HepG2 (cell line): ENCODE measurements around the gene CST3. TPM values are rescaled to one million over a fixed set of nuclear protein-coding genes. Genes with fewer than 3 reads are reported as not detected.

Experiments used
- ARHGAP35 ChIP-seq: sonication (generic); formaldehyde crosslinking; IDR thresholded peaks from 2 replicates; pipeline ENCODE4 v1.9.0; 2022; ENCODE audit warnings: mild to moderate bottlenecking, inconsistent platforms, moderate library complexity, missing genetic modification reagents, borderline replicate concordance
- BCL6 ChIP-seq: IDR thresholded peaks from 2 replicates; pipeline ENCODE4 v1.6.1; 2016; ENCODE audit warnings: missing genetic modification reagents, missing compliant biosample characterization
- CBX1 ChIP-seq: IDR thresholded peaks from one replicate; pipeline ENCODE4 v1.6.1; 2016; ENCODE audit warnings: antibody characterized with exemption, low read depth
- DBP ChIP-seq: sonication (generic); formaldehyde crosslinking; IDR thresholded peaks from 2 replicates; pipeline ENCODE4 v1.4.0; 2020; ENCODE audit warnings: missing genetic modification reagents; ENCODE audit errors: not compliant biosample characterization
- GLI4 ChIP-seq: sonication (generic); formaldehyde crosslinking; IDR thresholded peaks from 2 replicates; pipeline ENCODE4 v1.5.1; 2020; ENCODE audit warnings: missing genetic modification reagents, mild to moderate bottlenecking, moderate library complexity, borderline replicate concordance
- IRF9 ChIP-seq: sonication (generic); formaldehyde crosslinking; IDR thresholded peaks from 2 replicates; pipeline ENCODE4 v1.8.0; 2022; ENCODE audit warnings: missing genetic modification reagents, mild to moderate bottlenecking, borderline replicate concordance
- JDP2 ChIP-seq: sonication (generic); formaldehyde crosslinking; IDR thresholded peaks from 2 replicates; pipeline ENCODE4 v1.8.1; 2022; ENCODE audit warnings: missing genetic modification reagents, borderline replicate concordance
- MTERF4 ChIP-seq: sonication (generic); formaldehyde crosslinking; IDR thresholded peaks from 2 replicates; pipeline ENCODE4 v1.8.0; 2023; ENCODE audit warnings: mild to moderate bottlenecking, missing genetic modification reagents
- NFKBIZ ChIP-seq: IDR thresholded peaks from 2 replicates; pipeline ENCODE4 v1.6.1; 2018; ENCODE audit warnings: missing genetic modification reagents, missing compliant biosample characterization
- NFYC ChIP-seq: IDR thresholded peaks from 2 replicates; pipeline ENCODE4 v1.6.1; 2016; ENCODE audit warnings: missing genetic modification reagents, missing compliant biosample characterization
- NR3C1 ChIP-seq: sonication (generic); formaldehyde crosslinking; IDR thresholded peaks from 2 replicates; pipeline ENCODE4 v1.4.0; 2020; ENCODE audit warnings: missing genetic modification reagents
- NRL ChIP-seq: sonication (generic); formaldehyde crosslinking; IDR thresholded peaks from 2 replicates; pipeline ENCODE4 v1.5.0; 2020; ENCODE audit warnings: missing genetic modification reagents, mild to moderate bottlenecking, moderate library complexity, borderline replicate concordance
- PAF1 ChIP-seq: IDR thresholded peaks from 2 replicates; pipeline ENCODE4 v1.6.1; 2016; ENCODE audit warnings: missing genetic modification reagents, missing compliant biosample characterization
- TEAD2 ChIP-seq: sonication (generic); formaldehyde crosslinking; IDR thresholded peaks from 2 replicates; pipeline ENCODE4 v1.9.0; 2021; ENCODE audit warnings: missing genetic modification reagents
- ZBTB21 ChIP-seq: sonication (generic); formaldehyde crosslinking; IDR thresholded peaks from 2 replicates; pipeline ENCODE4 v1.4.0; 2020; ENCODE audit warnings: missing genetic modification reagents
- ZNF230 ChIP-seq: sonication (generic); formaldehyde crosslinking; IDR thresholded peaks from 2 replicates; pipeline ENCODE4 v1.4.0; 2020; ENCODE audit warnings: mild to moderate bottlenecking, missing genetic modification reagents
- ZNF451 ChIP-seq: sonication (generic); formaldehyde crosslinking; IDR thresholded peaks from 2 replicates; pipeline ENCODE4 v1.5.0; 2020; ENCODE audit warnings: mild to moderate bottlenecking, missing genetic modification reagents
- ZNF605 ChIP-seq: sonication (generic); formaldehyde crosslinking; IDR thresholded peaks from 2 replicates; pipeline ENCODE4 v1.8.0; 2022; ENCODE audit warnings: mild to moderate bottlenecking, missing genetic modification reagents
- ZNF770 ChIP-seq: sonication (generic); formaldehyde crosslinking; IDR thresholded peaks from 2 replicates; pipeline ENCODE4 v1.5.0; 2020; ENCODE audit warnings: mild to moderate bottlenecking, missing genetic modification reagents
- polyA plus RNA-seq, 8 experiments: library from polyadenylated mRNA; depleted of rRNA in 3 of 8; stranded (reverse) in 7 of 8; unstranded in 1 of 8; fragments of >200 nt; fragmentation: Illumina TruSeq in 4 of 8; extraction: Trizol in 4 of 8; gene quantifications; 2 replicates each; pipeline versions ENCODE4 v1.2.1 to v1.2.3, GENCODE V29; 2011 to 2016; ENCODE audit warnings: low read depth in 4 of 8, missing spikeins in 1 of 8, mixed read lengths in 1 of 8; ENCODE audit not compliant: insufficient read depth in 1 of 8
- total RNA-seq, 5 experiments: library from RNA; depleted of rRNA; stranded (reverse); fragments of >200 nt; fragmentation: Illumina TruSeq; extraction: Trizol; gene quantifications; 2 replicates each; pipeline ENCODE4 v1.2.3, GENCODE V29; 2016; ENCODE audit warnings: low read depth in 1 of 5
- TF ChIP-seq, protein P1 (sequence below): sonication (generic); formaldehyde crosslinking; conservative IDR thresholded peaks from 2 replicates; pipeline ENCODE4 v1.4.0; 2020; ENCODE audit warnings: missing genetic modification reagents
- TF ChIP-seq, protein P2 (sequence below): sonication (generic); IDR thresholded peaks from 2 replicates; pipeline ENCODE4 v1.6.1; 2016; ENCODE audit warnings: low read depth, borderline replicate concordance

The CST3 gene
- total and polyA plus RNA-seq, 2 of the 13 experiments (the other 11 are each of a cell fraction or from before 2014, with no cell fraction given), result 690 to 1,005 TPM

GRCh38 chr20:23586735-23587525 is 50.8 kb downstream of the CST3 start (continued):
- peak; percentile 54; the same call in 1 of the 2 replicates for TF ChIP-seq MTERF4 (CRISPR knock-in tag)
- no peak for TF ChIP-seq NR3C1 (CRISPR knock-in tag)
- TF ChIP-seq ZBTB21, result no peak
- peak; percentile 75; the same call in 1 of the 2 replicates for TF ChIP-seq ZNF230 (CRISPR knock-in tag)
- TF ChIP-seq TEAD2 (CRISPR knock-in tag), result peak; percentile 88
- peak; percentile 41; the same call in 1 of the 2 replicates for TF ChIP-seq GLI4 (CRISPR knock-in tag)
- TF ChIP-seq JDP2, result no peak
- TF ChIP-seq BCL6 (CRISPR knock-in tag), result peak; percentile 45; the same call in 1 of the 2 replicates
- TF ChIP-seq ZNF770 (CRISPR knock-in tag), result no peak
- no peak for TF ChIP-seq ZNF605 (CRISPR knock-in tag)
- 0 out of 2 replicates have a peak, but pooled peaks have one; percentile 19 for TF ChIP-seq NRL (CRISPR knock-in tag)
- no peak for TF ChIP-seq NFYC
- no peak for TF ChIP-seq ARHGAP35
- TF ChIP-seq ZNF451 (CRISPR knock-in tag), result no peak
- TF ChIP-seq DBP (CRISPR knock-in tag), result no peak
- TF ChIP-seq, protein P1, sequence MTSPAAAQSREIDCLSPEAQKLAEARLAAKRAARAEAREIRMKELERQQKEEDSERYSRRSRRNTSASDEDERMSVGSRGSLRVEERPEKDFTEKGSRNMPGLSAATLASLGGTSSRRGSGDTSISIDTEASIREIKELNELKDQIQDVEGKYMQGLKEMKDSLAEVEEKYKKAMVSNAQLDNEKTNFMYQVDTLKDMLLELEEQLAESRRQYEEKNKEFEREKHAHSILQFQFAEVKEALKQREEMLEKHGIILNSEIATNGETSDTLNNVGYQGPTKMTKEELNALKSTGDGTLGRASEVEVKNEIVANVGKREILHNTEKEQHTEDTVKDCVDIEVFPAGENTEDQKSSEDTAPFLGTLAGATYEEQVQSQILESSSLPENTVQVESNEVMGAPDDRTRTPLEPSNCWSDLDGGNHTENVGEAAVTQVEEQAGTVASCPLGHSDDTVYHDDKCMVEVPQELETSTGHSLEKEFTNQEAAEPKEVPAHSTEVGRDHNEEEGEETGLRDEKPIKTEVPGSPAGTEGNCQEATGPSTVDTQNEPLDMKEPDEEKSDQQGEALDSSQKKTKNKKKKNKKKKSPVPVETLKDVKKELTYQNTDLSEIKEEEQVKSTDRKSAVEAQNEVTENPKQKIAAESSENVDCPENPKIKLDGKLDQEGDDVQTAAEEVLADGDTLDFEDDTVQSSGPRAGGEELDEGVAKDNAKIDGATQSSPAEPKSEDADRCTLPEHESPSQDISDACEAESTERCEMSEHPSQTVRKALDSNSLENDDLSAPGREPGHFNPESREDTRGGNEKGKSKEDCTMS (CRISPR knock-in tag), result no peak
- TF ChIP-seq, protein P2, sequence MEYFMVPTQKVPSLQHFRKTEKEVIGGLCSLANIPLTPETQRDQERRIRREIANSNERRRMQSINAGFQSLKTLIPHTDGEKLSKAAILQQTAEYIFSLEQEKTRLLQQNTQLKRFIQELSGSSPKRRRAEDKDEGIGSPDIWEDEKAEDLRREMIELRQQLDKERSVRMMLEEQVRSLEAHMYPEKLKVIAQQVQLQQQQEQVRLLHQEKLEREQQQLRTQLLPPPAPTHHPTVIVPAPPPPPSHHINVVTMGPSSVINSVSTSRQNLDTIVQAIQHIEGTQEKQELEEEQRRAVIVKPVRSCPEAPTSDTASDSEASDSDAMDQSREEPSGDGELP, result peak; percentile 83; the same call in 1 of the 2 replicates
- TF ChIP-seq PAF1, result no peak
- TF ChIP-seq IRF9, result peak; percentile 69; the same call in 1 of the 2 replicates
- TF ChIP-seq NFKBIZ (CRISPR knock-in tag), result no peak
- no peak for TF ChIP-seq CBX1
